Liver (tissue), 9 donors: ENCODE data around the gene IL2RA. TPM values are rescaled to one million over a fixed set of nuclear protein-coding genes. Genes with fewer than 3 reads are reported as not detected.

Experiments used
- DNase-seq: peaks from one replicate; pipeline ENCODE4 v3.0.0-alpha.2; 2017; ENCODE audit warnings: low spot score
- H3K27ac ChIP-seq, 2 donors: one replicate each; pipeline ENCODE4 v1.7.0; 2013; ENCODE audit warnings: inconsistent platforms in 2 of 2, low read length in 2 of 2, control low read depth in 1 of 2, low read depth in 1 of 2, mild to moderate bottlenecking in 1 of 2
- H3K27me3 ChIP-seq, 4 donors: one replicate each; pipeline versions ENCODE4 v1.6.1 to v1.7.0; 2013; ENCODE audit warnings: low read length in 3 of 4, inconsistent platforms in 1 of 4, mild to moderate bottlenecking in 1 of 4, moderate library complexity in 1 of 4; ENCODE audit not compliant: control insufficient read depth in 4 of 4, insufficient read depth in 4 of 4
- H3K36me3 ChIP-seq, 4 donors: one replicate each; pipeline versions ENCODE4 v1.6.1 to v1.7.0; 2013; ENCODE audit warnings: low read length in 3 of 4, mild to moderate bottlenecking in 3 of 4, low read depth in 1 of 4, moderate library complexity in 1 of 4; ENCODE audit not compliant: control insufficient read depth in 4 of 4, insufficient read depth in 3 of 4
- H3K4me1 ChIP-seq, 4 donors: one replicate each; pipeline versions ENCODE4 v1.6.1 to v1.7.0; 2013; ENCODE audit warnings: low read length in 3 of 4, mild to moderate bottlenecking in 3 of 4, moderate library complexity in 1 of 4; ENCODE audit not compliant: control insufficient read depth in 4 of 4, insufficient read depth in 4 of 4
- H3K4me3 ChIP-seq, 3 donors: one replicate each; pipeline versions ENCODE4 v1.6.1 to v1.7.0; 2013; ENCODE audit warnings: low read length in 3 of 3, control low read depth in 1 of 3, low read depth in 1 of 3, mild to moderate bottlenecking in 1 of 3
- H3K9ac ChIP-seq, 2 donors: one replicate each; pipeline ENCODE4 v1.7.0; 2013; ENCODE audit warnings: low read length in 2 of 2, mild to moderate bottlenecking in 2 of 2, moderate library complexity in 2 of 2, control low read depth in 1 of 2, low read depth in 1 of 2
- H3K9me3 ChIP-seq, 4 donors: one replicate each; pipeline versions ENCODE4 v1.6.1 to v1.7.0; 2013; ENCODE audit warnings: low read length in 3 of 4; ENCODE audit not compliant: control insufficient read depth in 4 of 4
- EGR1 ChIP-seq, 2 donors: IDR thresholded peaks; 2 replicates each; pipeline ENCODE4 v1.6.1; 2016 to 2018; ENCODE audit warnings: antibody characterized with exemption in 2 of 2, low read depth in 2 of 2
- FOXA1 ChIP-seq: IDR thresholded peaks from 2 replicates; pipeline ENCODE4 v1.6.1; 2016; ENCODE audit warnings: antibody characterized with exemption
- GABPA ChIP-seq, 2 donors: IDR thresholded peaks in 1 of 2; conservative IDR thresholded peaks in 1 of 2; 2 replicates each; pipeline ENCODE4 v1.6.1; 2016; ENCODE audit warnings: antibody characterized with exemption in 2 of 2, mild to moderate bottlenecking in 1 of 2, moderate library complexity in 1 of 2
- HNF4A ChIP-seq, 2 donors: conservative IDR thresholded peaks; 2 replicates each; pipeline ENCODE4 v1.6.1; 2016; ENCODE audit warnings: antibody characterized with exemption in 2 of 2, mild to moderate bottlenecking in 2 of 2
- HNF4G ChIP-seq: IDR thresholded peaks from 2 replicates; pipeline ENCODE4 v1.6.1; 2016; ENCODE audit warnings: antibody characterized with exemption
- JUND ChIP-seq, 2 donors: IDR thresholded peaks; 2 replicates each; pipeline ENCODE4 v1.6.1; 2016; ENCODE audit warnings: antibody characterized with exemption in 2 of 2
- NR2F2 ChIP-seq: IDR thresholded peaks from 2 replicates; pipeline ENCODE4 v1.6.1; 2016; ENCODE audit warnings: antibody characterized with exemption
- TAF1 ChIP-seq: conservative IDR thresholded peaks from 2 replicates; pipeline ENCODE4 v1.6.1; 2016; ENCODE audit warnings: antibody characterized with exemption, mild to moderate bottlenecking
- WGBS: extraction: QIAGEN DNeasy Blood & Tissue Kit; methylation state at CpG from one replicate; pipeline ENCODE4 v1.1.7; 2013; 5-methylcytosine and 5-hydroxymethylcytosine counted together
- polyA plus RNA-seq, 2 donors: library from polyadenylated mRNA; stranded (reverse) in 1 of 2; unstranded in 1 of 2; fragments of 200-250 nt in 1 of 2; fragments of >200 nt in 1 of 2; fragmentation: Nextera tagmentation in 1 of 2; extraction: Ambion mirVana in 1 of 2; gene quantifications; one replicate each; pipeline versions ENCODE4 v1.2.1 to v1.2.3, GENCODE V29; 2013 to 2015
- total RNA-seq, 2 donors: library from RNA; depleted of rRNA; stranded (reverse); fragments of >200 nt; gene quantifications; one replicate each; pipeline ENCODE4 v1.2.3, GENCODE V29; 2014
- TF ChIP-seq, protein P1 (sequence below): IDR thresholded peaks from 2 replicates; pipeline ENCODE4 v1.6.1; 2016; ENCODE audit warnings: antibody characterized with exemption
- TF ChIP-seq, protein P2 (sequence below): IDR thresholded peaks from 2 replicates; pipeline ENCODE4 v1.6.1; 2016; ENCODE audit warnings: antibody characterized with exemption, mild to moderate bottlenecking
- TF ChIP-seq, protein P3 (sequence below): IDR thresholded peaks from 2 replicates; pipeline ENCODE4 v1.6.1; 2016; ENCODE audit warnings: antibody characterized with exemption
- TF ChIP-seq, protein P4 (sequence below): IDR thresholded peaks from 2 replicates; pipeline ENCODE4 v1.6.1; 2016; ENCODE audit warnings: antibody characterized with exemption
- donor health status: healthy.
- donor health status: healthy.
- donor health status: healthy.
- donor health status: healthy.
- donor health status: healthy.

The IL2RA gene
- total and polyA plus RNA-seq, 4 donors = 0.46 to 1.6 TPM; not detected in 2

DNA sequence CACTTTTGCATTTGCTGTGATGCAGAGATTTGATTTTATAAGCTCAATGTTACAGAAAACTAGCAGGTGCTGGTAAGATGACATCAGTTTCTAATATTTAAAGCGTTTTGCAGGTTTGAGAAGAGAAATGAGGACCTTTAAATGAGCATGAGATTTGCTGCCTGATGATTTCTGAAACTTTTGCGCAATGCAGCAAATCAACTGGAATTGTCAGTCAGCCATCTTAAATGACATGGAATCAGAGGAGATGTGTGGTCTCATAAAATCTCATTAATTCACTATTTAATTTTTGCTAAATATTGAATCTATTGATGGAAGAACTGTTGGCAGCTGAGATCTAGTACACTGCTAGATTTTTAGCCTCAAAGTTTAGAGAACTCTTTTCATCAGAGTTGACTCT is 30.6 kb upstream of the IL2RA start:
- TF ChIP-seq TAF1 (no peak), NR2F2 (no peak), FOXA1 (no peak), EGR1 (IDR thresholded peaks at IDR 0.05; ENCODE audit: low read depth in 2 of 2) (no peak), HNF4G (no peak)
- TF ChIP-seq, protein P1, sequence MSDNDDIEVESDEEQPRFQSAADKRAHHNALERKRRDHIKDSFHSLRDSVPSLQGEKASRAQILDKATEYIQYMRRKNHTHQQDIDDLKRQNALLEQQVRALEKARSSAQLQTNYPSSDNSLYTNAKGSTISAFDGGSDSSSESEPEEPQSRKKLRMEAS = no peak
- no peaks in the 10 kb centered on the region for H3K27me3 ChIP-seq
- DNase-seq = no peak
- 85% methylated on average over 2 of the region's 2 CpGs for WGBS
- H3K9me3 ChIP-seq = no peaks in the 10 kb centered on the region
- no peak overlapping the region for H3K4me3 ChIP-seq
- no peak overlapping the region for H3K27ac ChIP-seq
- no peak overlapping the region for H3K9ac ChIP-seq
- H3K4me1 ChIP-seq = peaks cover 3 to 37% (median 29%) of the 10 kb centered on the region in 4 donors
- peaks cover 0 to 3% (median 2%) of the 10 kb centered on the region in 4 donors for H3K36me3 ChIP-seq

DNA sequence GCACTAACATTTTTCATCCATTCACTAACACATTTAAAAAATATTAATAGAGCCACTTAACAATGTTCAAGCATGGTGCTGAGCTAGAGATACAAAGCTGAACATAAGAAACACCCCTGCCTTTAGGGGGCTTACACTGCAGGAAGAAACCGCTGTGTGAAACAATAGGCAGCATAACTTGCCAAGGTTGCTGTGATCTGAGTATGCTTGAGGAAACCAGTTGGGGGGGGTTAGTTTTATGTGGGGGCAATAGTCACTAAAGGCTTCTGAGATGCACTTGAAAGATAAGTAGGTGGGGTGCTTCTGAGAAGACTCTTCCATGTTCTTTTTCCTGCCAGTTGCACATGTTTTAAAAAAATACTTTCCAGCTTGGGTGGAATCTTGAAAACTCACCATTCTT is 29.5 kb upstream of the IL2RA start:
- no peaks in the 10 kb centered on the region for H3K36me3 ChIP-seq
- WGBS = 67% methylated on average over 1 of the region's 1 CpG
- no peaks in the 10 kb centered on the region for H3K27me3 ChIP-seq
- no peak overlapping the region for H3K27ac ChIP-seq
- no peak for DNase-seq
- no peak overlapping the region for H3K4me3 ChIP-seq
- no peak overlapping the region for H3K9ac ChIP-seq
- H3K4me1 ChIP-seq = peaks cover 3 to 37% (median 29%) of the 10 kb centered on the region in 4 donors
- no peak for TF ChIP-seq HNF4G
- TF ChIP-seq HNF4A (conservative IDR thresholded peaks at IDR 0.05) = no peak
- no peaks in the 10 kb centered on the region for H3K9me3 ChIP-seq

DNA sequence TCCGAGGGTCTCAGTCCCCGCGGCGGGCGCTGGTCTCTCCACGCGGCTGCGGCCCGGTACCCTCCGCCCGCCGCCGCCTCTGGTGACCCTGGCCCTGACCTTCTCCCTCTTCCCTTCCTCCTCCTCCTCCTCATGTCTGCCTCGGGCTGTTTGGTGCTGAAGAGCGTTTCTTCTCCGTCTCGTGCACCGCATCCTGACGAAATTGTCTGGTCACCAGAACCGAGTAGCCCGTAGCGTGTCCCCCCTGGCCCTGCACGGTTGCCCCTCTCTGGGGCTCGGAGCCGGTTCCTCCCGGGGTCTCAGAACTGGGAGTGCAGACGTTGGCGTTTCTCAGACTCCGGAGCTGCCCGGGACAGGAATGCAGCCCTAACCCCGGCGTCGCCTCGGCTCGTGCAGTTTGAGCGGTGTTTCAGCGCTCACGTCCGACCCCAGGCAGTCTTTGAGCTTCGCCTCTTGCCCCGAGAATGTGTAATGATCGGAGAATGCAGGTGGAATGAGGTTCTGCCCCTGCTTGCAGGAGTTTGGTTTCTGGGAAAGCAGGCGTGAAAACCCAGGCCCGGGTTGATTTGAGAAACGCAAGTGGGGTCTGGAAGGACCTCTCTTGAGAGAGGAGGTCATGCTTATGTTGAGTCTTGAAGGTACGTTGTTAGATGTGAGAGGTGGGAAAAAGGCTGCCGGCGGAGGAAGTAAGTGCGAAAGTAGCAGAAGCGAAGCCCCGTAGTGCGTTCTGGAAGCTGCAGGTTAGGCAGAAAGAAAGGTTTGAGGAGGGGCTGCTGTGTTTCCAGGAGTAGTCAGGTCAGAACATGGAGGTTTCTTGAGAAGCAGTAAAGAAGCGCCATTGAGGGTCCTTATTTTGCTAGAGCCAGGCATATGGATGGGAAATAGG is 27.4 kb upstream of the IL2RA start:
- Histone ChIP-seq H3K9ac (peak overlapping the region; percentile 86 to 99), H3K4me3 (peak overlapping the region; percentile 89 to 96 (median 96)), H3K9me3 (no peaks in the 10 kb centered on the region), H3K27me3 (no peaks in the 10 kb centered on the region), H3K27ac (peak overlapping the region; percentile 67 to 79), H3K4me1 (peaks cover 1 to 35% (median 27%) of the 10 kb centered on the region in 4 donors), H3K36me3 (no peaks in the 10 kb centered on the region)
- under 1% methylated on average over 53 of the region's 53 CpGs for WGBS
- TF ChIP-seq, protein P1 = no peak
- TF ChIP-seq FOXA1 = no peak
- no peak for TF ChIP-seq HNF4A (conservative IDR thresholded peaks at IDR 0.05)
- TF ChIP-seq, protein P2, sequence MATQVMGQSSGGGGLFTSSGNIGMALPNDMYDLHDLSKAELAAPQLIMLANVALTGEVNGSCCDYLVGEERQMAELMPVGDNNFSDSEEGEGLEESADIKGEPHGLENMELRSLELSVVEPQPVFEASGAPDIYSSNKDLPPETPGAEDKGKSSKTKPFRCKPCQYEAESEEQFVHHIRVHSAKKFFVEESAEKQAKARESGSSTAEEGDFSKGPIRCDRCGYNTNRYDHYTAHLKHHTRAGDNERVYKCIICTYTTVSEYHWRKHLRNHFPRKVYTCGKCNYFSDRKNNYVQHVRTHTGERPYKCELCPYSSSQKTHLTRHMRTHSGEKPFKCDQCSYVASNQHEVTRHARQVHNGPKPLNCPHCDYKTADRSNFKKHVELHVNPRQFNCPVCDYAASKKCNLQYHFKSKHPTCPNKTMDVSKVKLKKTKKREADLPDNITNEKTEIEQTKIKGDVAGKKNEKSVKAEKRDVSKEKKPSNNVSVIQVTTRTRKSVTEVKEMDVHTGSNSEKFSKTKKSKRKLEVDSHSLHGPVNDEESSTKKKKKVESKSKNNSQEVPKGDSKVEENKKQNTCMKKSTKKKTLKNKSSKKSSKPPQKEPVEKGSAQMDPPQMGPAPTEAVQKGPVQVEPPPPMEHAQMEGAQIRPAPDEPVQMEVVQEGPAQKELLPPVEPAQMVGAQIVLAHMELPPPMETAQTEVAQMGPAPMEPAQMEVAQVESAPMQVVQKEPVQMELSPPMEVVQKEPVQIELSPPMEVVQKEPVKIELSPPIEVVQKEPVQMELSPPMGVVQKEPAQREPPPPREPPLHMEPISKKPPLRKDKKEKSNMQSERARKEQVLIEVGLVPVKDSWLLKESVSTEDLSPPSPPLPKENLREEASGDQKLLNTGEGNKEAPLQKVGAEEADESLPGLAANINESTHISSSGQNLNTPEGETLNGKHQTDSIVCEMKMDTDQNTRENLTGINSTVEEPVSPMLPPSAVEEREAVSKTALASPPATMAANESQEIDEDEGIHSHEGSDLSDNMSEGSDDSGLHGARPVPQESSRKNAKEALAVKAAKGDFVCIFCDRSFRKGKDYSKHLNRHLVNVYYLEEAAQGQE = no peak
- TF ChIP-seq, protein P3, sequence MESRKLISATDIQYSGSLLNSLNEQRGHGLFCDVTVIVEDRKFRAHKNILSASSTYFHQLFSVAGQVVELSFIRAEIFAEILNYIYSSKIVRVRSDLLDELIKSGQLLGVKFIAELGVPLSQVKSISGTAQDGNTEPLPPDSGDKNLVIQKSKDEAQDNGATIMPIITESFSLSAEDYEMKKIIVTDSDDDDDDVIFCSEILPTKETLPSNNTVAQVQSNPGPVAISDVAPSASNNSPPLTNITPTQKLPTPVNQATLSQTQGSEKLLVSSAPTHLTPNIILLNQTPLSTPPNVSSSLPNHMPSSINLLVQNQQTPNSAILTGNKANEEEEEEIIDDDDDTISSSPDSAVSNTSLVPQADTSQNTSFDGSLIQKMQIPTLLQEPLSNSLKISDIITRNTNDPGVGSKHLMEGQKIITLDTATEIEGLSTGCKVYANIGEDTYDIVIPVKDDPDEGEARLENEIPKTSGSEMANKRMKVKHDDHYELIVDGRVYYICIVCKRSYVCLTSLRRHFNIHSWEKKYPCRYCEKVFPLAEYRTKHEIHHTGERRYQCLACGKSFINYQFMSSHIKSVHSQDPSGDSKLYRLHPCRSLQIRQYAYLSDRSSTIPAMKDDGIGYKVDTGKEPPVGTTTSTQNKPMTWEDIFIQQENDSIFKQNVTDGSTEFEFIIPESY = no peak
- TF ChIP-seq, protein P4, sequence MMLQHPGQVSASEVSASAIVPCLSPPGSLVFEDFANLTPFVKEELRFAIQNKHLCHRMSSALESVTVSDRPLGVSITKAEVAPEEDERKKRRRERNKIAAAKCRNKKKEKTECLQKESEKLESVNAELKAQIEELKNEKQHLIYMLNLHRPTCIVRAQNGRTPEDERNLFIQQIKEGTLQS = no peak
- TF ChIP-seq GABPA (IDR thresholded peaks at IDR 0.05 in 1 of 2, conservative IDR thresholded peaks at IDR 0.05 in 1 of 2) = no peak
- TF ChIP-seq JUND (IDR thresholded peaks at IDR 0.05) = no peak
- peak; percentile 47 for DNase-seq
